Fibroblast of the aortic adventitia (primary cell): ENCODE data around the gene NCKAP5L. TPM values are rescaled to one million over a fixed set of nuclear protein-coding genes. Genes with fewer than 3 reads are reported as not detected.
"Not testable (repeated sequence)": the region's sequence is repeated elsewhere in the genome, so short reads cannot be mapped to it uniquely, and the experiment has no call there.

ENCODE experiments used
- DNase-seq: peaks from one replicate; pipeline ENCODE4 v3.0.0-alpha.2; 2010; ENCODE audit warnings: low read depth
- H3K4me3 ChIP-seq: 2 replicates; pipeline ENCODE4 v1.5.1; 2011; ENCODE audit warnings: low read depth, mild to moderate bottlenecking, control low read depth, low read length, moderate library complexity
- total RNA-seq: library from RNA; depleted of rRNA; stranded (reverse); fragments of >200 nt; gene quantifications from 2 replicates; pipeline ENCODE4 v1.2.3, GENCODE V29; 2012; ENCODE audit warnings: low replicate concordance
- TF ChIP-seq, protein P1 (sequence below): IDR thresholded peaks from 2 replicates; pipeline ENCODE4 v1.5.1; 2011; ENCODE audit warnings: mild to moderate bottlenecking, low read length, control low read depth, inconsistent platforms; ENCODE audit not compliant: insufficient read depth

NCKAP5L gene
- total RNA-seq, 1 donor: 27.9 TPM

- TF ChIP-seq, protein P1, sequence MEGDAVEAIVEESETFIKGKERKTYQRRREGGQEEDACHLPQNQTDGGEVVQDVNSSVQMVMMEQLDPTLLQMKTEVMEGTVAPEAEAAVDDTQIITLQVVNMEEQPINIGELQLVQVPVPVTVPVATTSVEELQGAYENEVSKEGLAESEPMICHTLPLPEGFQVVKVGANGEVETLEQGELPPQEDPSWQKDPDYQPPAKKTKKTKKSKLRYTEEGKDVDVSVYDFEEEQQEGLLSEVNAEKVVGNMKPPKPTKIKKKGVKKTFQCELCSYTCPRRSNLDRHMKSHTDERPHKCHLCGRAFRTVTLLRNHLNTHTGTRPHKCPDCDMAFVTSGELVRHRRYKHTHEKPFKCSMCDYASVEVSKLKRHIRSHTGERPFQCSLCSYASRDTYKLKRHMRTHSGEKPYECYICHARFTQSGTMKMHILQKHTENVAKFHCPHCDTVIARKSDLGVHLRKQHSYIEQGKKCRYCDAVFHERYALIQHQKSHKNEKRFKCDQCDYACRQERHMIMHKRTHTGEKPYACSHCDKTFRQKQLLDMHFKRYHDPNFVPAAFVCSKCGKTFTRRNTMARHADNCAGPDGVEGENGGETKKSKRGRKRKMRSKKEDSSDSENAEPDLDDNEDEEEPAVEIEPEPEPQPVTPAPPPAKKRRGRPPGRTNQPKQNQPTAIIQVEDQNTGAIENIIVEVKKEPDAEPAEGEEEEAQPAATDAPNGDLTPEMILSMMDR: no peak
- no peak for DNase-seq
- H3K4me3 ChIP-seq: no peak overlapping the region
These were observed 38.2 kb downstream of the NCKAP5L start for GRCh38 chr12:49789992-49790391.

GRCh38 chr12:49787672-49788071, 40.5 kb downstream of the NCKAP5L start:
- TF ChIP-seq, protein P1: no peak
- no peak overlapping the region for H3K4me3 ChIP-seq
- no peak for DNase-seq

GRCh38 chr12:49784756-49785409, 43.3 kb downstream of the NCKAP5L start:
- peak; percentile 48 for DNase-seq
- TF ChIP-seq, protein P1: no peak
- no peak overlapping the region for H3K4me3 ChIP-seq

GRCh38 chr12:49783917-49784676, 44.1 kb downstream of the NCKAP5L start:
- TF ChIP-seq, protein P1: no peak
- DNase-seq: peak; percentile 88
- H3K4me3 ChIP-seq: no peak overlapping the region

DNA sequence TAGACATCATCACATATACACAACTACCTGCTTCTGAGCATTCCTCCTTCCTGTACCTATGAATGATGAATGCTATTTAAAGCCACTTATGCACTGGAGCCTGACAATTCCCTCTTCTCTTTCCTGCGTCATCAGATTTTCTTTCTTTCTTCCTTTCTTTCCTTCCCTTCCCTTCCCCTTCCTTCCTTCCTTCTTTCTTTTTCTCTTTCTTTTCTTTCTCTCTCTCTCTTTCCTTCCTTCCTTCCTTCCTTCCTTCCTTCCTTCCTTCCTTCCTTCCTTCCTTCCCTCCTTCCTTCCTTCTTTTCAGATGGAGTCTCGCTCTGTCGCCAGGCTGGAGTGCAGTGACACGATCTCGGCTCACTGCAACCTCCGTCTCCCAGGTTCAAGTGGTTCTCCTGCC, 47.3 kb downstream of the NCKAP5L start:
- H3K4me3 ChIP-seq, DNase-seq: not testable (repeated sequence)

DNA sequence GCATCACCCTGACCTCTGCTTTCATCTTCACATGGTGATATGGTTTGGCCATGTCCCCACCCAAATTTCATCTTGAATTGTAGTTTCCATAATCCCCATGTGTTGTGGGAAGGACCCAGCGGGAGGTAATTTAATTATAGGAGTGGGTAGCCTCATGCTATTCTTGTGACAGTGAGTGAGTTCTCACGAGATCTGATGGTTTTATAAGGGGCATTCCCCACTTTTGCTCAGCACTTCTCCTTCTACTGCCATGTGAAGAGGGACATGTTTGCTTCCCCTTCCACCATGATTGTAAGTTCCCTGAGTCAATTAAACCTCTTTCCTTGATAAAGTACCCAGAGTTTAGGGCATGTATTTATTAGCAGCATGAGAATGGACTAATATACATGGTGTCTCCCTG, 48.6 kb downstream of the NCKAP5L start:
- H3K4me3 ChIP-seq: no peak overlapping the region
- TF ChIP-seq, protein P1: no peak
- DNase-seq: no peak
